PFSK-1 (cell line): ENCODE results near the gene SLC17A8.

Experiments
- POLR2AphosphoS5 ChIP-seq: IDR thresholded peaks from 2 replicates; pipeline ENCODE4 v1.6.1; 2012; ENCODE audit warnings: low read depth, mild to moderate bottlenecking, control low read depth, low read length, moderate library complexity
- TAF1 ChIP-seq: IDR thresholded peaks from 2 replicates; pipeline ENCODE4 v1.6.1; 2012; ENCODE audit warnings: low read length, control low read depth, borderline replicate concordance; ENCODE audit not compliant: insufficient read depth
- TF ChIP-seq, protein P1 (sequence below), 2 experiments: IDR thresholded peaks; 2 replicates each; pipeline versions ENCODE4 v1.6.1 to v1.8.0; 2011 to 2012; ENCODE audit warnings: low read depth in 2 of 2, low read length in 2 of 2, control low read depth in 1 of 2, inconsistent platforms in 1 of 2, mild to moderate bottlenecking in 1 of 2, moderate library complexity in 1 of 2; ENCODE audit not compliant: insufficient read depth in 1 of 2

DNA sequence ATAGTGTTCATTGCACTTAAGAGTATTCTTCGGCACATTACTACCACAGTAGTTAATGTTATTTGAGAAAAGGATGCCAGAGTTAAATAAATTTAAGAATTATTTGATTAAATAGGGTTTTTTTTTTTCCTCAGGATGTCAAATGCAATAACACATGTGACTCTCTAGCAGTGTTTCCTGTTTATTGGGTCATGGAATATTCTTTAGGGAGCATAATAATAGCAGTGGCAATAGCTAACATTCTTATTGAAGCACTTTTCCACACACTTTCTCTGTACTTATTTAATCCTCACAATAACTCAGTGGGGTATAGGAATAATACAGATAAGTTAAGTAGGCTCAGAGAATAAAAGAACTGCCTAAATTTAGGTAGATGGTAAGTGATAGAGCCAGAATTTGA, 45.6 kb upstream of the SLC17A8 start:
- no peak for TF ChIP-seq TAF1
- TF ChIP-seq POLR2AphosphoS5, result no peak
- TF ChIP-seq, protein P1, sequence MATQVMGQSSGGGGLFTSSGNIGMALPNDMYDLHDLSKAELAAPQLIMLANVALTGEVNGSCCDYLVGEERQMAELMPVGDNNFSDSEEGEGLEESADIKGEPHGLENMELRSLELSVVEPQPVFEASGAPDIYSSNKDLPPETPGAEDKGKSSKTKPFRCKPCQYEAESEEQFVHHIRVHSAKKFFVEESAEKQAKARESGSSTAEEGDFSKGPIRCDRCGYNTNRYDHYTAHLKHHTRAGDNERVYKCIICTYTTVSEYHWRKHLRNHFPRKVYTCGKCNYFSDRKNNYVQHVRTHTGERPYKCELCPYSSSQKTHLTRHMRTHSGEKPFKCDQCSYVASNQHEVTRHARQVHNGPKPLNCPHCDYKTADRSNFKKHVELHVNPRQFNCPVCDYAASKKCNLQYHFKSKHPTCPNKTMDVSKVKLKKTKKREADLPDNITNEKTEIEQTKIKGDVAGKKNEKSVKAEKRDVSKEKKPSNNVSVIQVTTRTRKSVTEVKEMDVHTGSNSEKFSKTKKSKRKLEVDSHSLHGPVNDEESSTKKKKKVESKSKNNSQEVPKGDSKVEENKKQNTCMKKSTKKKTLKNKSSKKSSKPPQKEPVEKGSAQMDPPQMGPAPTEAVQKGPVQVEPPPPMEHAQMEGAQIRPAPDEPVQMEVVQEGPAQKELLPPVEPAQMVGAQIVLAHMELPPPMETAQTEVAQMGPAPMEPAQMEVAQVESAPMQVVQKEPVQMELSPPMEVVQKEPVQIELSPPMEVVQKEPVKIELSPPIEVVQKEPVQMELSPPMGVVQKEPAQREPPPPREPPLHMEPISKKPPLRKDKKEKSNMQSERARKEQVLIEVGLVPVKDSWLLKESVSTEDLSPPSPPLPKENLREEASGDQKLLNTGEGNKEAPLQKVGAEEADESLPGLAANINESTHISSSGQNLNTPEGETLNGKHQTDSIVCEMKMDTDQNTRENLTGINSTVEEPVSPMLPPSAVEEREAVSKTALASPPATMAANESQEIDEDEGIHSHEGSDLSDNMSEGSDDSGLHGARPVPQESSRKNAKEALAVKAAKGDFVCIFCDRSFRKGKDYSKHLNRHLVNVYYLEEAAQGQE (IDR thresholded peaks at IDR 0.05; ENCODE audit: insufficient read depth in 1 of 2, low read depth in 2 of 2, low read length in 2 of 2), result no peak
